Esophagus squamous epithelium (tissue), 5 donors: ENCODE results near the gene GLYATL2. TPM values are rescaled to one million over a fixed set of nuclear protein-coding genes. Genes with fewer than 3 reads are reported as not detected.

ENCODE experiments used
- DNase-seq: peaks from one replicate; lab custom pipeline; 2025; lab: John Stamatoyannopoulos, UW
- H3K27ac ChIP-seq, 4 donors: fragments of 200-600 bp; sonication (generic); one replicate each; pipeline ENCODE4 v1.5.1; 2016 to 2019; ENCODE audit warnings: mild to moderate bottlenecking in 1 of 4
- H3K27me3 ChIP-seq, 4 donors: fragments of 200-600 bp; sonication (generic); 1 replicate in 3 of 4; 2 replicates in 1 of 4; pipeline versions ENCODE4 v1.5.1 to v1.6.0; 2017 to 2021; ENCODE audit warnings: antibody characterized with exemption in 1 of 4
- H3K36me3 ChIP-seq, 3 donors: fragments of 200-600 bp; sonication (generic); one replicate each; pipeline ENCODE4 v1.5.1; 2016 to 2019
- H3K4me1 ChIP-seq, 3 donors: fragments of 200-600 bp; sonication (generic); one replicate each; pipeline ENCODE4 v1.5.1; 2017 to 2019
- H3K4me3 ChIP-seq, 4 donors: fragments of 200-600 bp; sonication (generic); 1 replicate in 3 of 4; 2 replicates in 1 of 4; pipeline ENCODE4 v1.5.1; 2016 to 2019; ENCODE audit warnings: mild to moderate bottlenecking in 2 of 4, moderate library complexity in 1 of 4
- H3K9me3 ChIP-seq, 3 donors: fragments of 200-600 bp; sonication (generic); one replicate each; pipeline ENCODE4 v1.5.1; 2016 to 2019
- CTCF ChIP-seq, 6 experiments: fragments of 450-650 bp in 4 of 6; fragments of 200-600 bp in 2 of 6; sonication (generic) in 2 of 6; IDR thresholded peaks; one replicate each; pipeline ENCODE4 v1.5.1; 2016 to 2019; ENCODE audit warnings: antibody characterized with exemption in 6 of 6, mild to moderate bottlenecking in 4 of 6, moderate library complexity in 4 of 6
- POLR2A ChIP-seq, 4 donors: fragments of 450-650 bp; IDR thresholded peaks; one replicate each; pipeline ENCODE4 v1.6.1; 2017; ENCODE audit warnings: antibody characterized with exemption in 4 of 4, mild to moderate bottlenecking in 4 of 4, moderate library complexity in 3 of 4
- WGBS, 2 donors: methylation state at CpG; one replicate each; pipeline ENCODE4 v1.1.5; 2018; 5-methylcytosine and 5-hydroxymethylcytosine counted together
- intact Hi-C: fragments of 100-400 bp; cut with DNase I; formaldehyde crosslinking; loops from one replicate; pipeline ENCODE4 v1.15.0; 2022
- total RNA-seq, 4 donors: library from RNA; depleted of rRNA; stranded (reverse); fragments of >200 nt; gene quantifications; one replicate each; pipeline ENCODE4 v1.1.0, GENCODE V29; 2016
- donor health status: DM: yes; HTN: yes; CAD: no.

The GLYATL2 gene
- 1 to 10 TPM in 1 of 4 donors, under 1 TPM in 1, not detected in 2; 0.38 to 2.9 TPM for total RNA-seq

- Histone ChIP-seq H3K9me3 (no peaks in the 10 kb centered on the region), H3K36me3 (no peaks in the 10 kb centered on the region), H3K27ac (no peak within 1 kb of the TSS), H3K4me3 (no peak within 1 kb of the TSS), H3K4me1 (no peaks in the 10 kb centered on the region), H3K27me3 (no peaks in the 10 kb centered on the region)
- TF ChIP-seq CTCF (IDR thresholded peaks at IDR 0.05) (no peak), POLR2A (IDR thresholded peaks at IDR 0.05) (no peak)
- no peak for DNase-seq
- WGBS, 2 donors: 6 to 19% methylated on average over 3 of the region's 3 CpGs
- intact Hi-C loops: no loop called here
These were observed at the start of gene GLYATL2 for GRCh38 chr11:58844361-58845005. Gene GLYATL2, minus strand, starts transcription at chr11:58844704. Its CDS starts 5,092 bp downstream, at chr11:58839612.

GRCh38 chr11:58893899-58894298 lies 49.4 kb upstream of the GLYATL2 start:
- H3K36me3 ChIP-seq: no peaks in the 10 kb centered on the region
- H3K4me3 ChIP-seq: no peak overlapping the region
- H3K27me3 ChIP-seq: no peaks in the 10 kb centered on the region
- H3K9me3 ChIP-seq: no peaks in the 10 kb centered on the region
- intact Hi-C loops: no loop called here
- WGBS, 2 donors: 83 to 89% methylated on average over 2 of the region's 2 CpGs
- H3K4me1 ChIP-seq: no peaks in the 10 kb centered on the region
- DNase-seq: no peak
- H3K27ac ChIP-seq: no peak overlapping the region
- TF ChIP-seq CTCF (IDR thresholded peaks at IDR 0.05): no peak
- TF ChIP-seq POLR2A (IDR thresholded peaks at IDR 0.05): no peak

- DNase-seq: no peak
- Histone ChIP-seq H3K27me3 (no peaks in the 10 kb centered on the region), H3K36me3 (no peaks in the 10 kb centered on the region), H3K9me3 (no peaks in the 10 kb centered on the region), H3K4me1 (no peaks in the 10 kb centered on the region), H3K4me3 (no peak overlapping the region), H3K27ac (no peak overlapping the region)
- intact Hi-C loops: no loop called here
- TF ChIP-seq POLR2A (IDR thresholded peaks at IDR 0.05): no peak
- no peak for TF ChIP-seq CTCF (IDR thresholded peaks at IDR 0.05)
These were observed 44.1 kb upstream of the GLYATL2 start for GRCh38 chr11:58888579-58888978.

- WGBS, 2 donors: 74 to 87% methylated on average over 1 of the region's 1 CpG
- TF ChIP-seq POLR2A (IDR thresholded peaks at IDR 0.05): no peak
- no peak for TF ChIP-seq CTCF (IDR thresholded peaks at IDR 0.05)
- intact Hi-C loops: no loop called here
- no peak for DNase-seq
- no peaks in the 10 kb centered on the region for H3K27me3 ChIP-seq
- H3K4me1 ChIP-seq: no peaks in the 10 kb centered on the region
- no peak overlapping the region for H3K27ac ChIP-seq
- no peaks in the 10 kb centered on the region for H3K9me3 ChIP-seq
- no peak overlapping the region for H3K4me3 ChIP-seq
- no peaks in the 10 kb centered on the region for H3K36me3 ChIP-seq
These were observed 42.9 kb upstream of the GLYATL2 start for GRCh38 chr11:58887452-58887851.

- Histone ChIP-seq H3K4me3 (no peak overlapping the region), H3K27ac (no peak overlapping the region), H3K4me1 (no peaks in the 10 kb centered on the region), H3K36me3 (no peaks in the 10 kb centered on the region), H3K27me3 (no peaks in the 10 kb centered on the region), H3K9me3 (no peaks in the 10 kb centered on the region)
- WGBS, 2 donors: 29 to 64% methylated on average over 1 of the region's 1 CpG
- intact Hi-C loops: no loop called here
- no peak for TF ChIP-seq POLR2A (IDR thresholded peaks at IDR 0.05)
- TF ChIP-seq CTCF (IDR thresholded peaks at IDR 0.05): no peak
- DNase-seq: no peak
These were observed 36.1 kb upstream of the GLYATL2 start for GRCh38 chr11:58880625-58881024.
